Keratinocyte (primary cell): Measurements from ENCODE around the gene USP49. TPM values are rescaled to one million over a fixed set of nuclear protein-coding genes. Genes with fewer than 3 reads are reported as not detected.

ENCODE experiments used
- DNase-seq: peaks from one replicate; pipeline ENCODE4 v3.0.0-alpha.2; 2011; ENCODE audit warnings: low read depth, missing footprints, low spot score
- FAIRE-seq: peaks from 2 replicates; lab custom pipeline; 2011; peaks lifted over from hg19 to GRCh38; lab: Jason Lieb, UNC
- H2AFZ ChIP-seq: 2 replicates; pipeline ENCODE4 v1.6.0; 2012; ENCODE audit warnings: low read length, control low read depth, inconsistent platforms; ENCODE audit not compliant: control insufficient read depth
- H3K27ac ChIP-seq: 2 replicates; pipeline ENCODE4 v1.5.1; 2011; ENCODE audit warnings: low read length; ENCODE audit not compliant: control insufficient read depth, insufficient read depth
- H3K27me3 ChIP-seq: 3 replicates; pipeline ENCODE4 v1.6.0; 2011; ENCODE audit warnings: low read length; ENCODE audit not compliant: control insufficient read depth, insufficient read depth; ENCODE audit errors: extremely low read depth
- H3K36me3 ChIP-seq, 2 experiments: 2 replicates in 1 of 2; 3 replicates in 1 of 2; pipeline ENCODE4 v1.5.1; 2011; ENCODE audit warnings: low read length in 2 of 2, mild to moderate bottlenecking in 1 of 2; ENCODE audit not compliant: control insufficient read depth in 2 of 2, insufficient read depth in 2 of 2; ENCODE audit errors: extremely low read depth in 1 of 2
- H3K4me1 ChIP-seq: 3 replicates; pipeline ENCODE4 v1.5.1; 2011; ENCODE audit warnings: low read length; ENCODE audit not compliant: control insufficient read depth, insufficient read depth; ENCODE audit errors: extremely low read depth
- H3K4me2 ChIP-seq: 3 replicates; pipeline ENCODE4 v1.6.0; 2011; ENCODE audit warnings: low read depth, low read length; ENCODE audit not compliant: control insufficient read depth, insufficient read depth; ENCODE audit errors: extremely low read depth
- H3K4me3 ChIP-seq, 3 experiments: fragments of 200-600 bp in 1 of 3; sonication (generic) in 1 of 3; 2 replicates in 2 of 3; 3 replicates in 1 of 3; pipeline ENCODE4 v1.5.1; 2011 to 2016; ENCODE audit warnings: low read length in 3 of 3, mild to moderate bottlenecking in 3 of 3, control low read depth in 2 of 3, inconsistent platforms in 1 of 3, low read depth in 1 of 3, mixed read lengths in 1 of 3, mixed run types in 1 of 3, moderate library complexity in 1 of 3; ENCODE audit not compliant: control insufficient read depth in 2 of 3, insufficient read depth in 2 of 3; ENCODE audit errors: extremely low read depth in 1 of 3
- H3K79me2 ChIP-seq: 2 replicates; pipeline ENCODE4 v1.6.0; 2012; ENCODE audit warnings: low read length; ENCODE audit not compliant: control insufficient read depth, insufficient read depth
- H3K9ac ChIP-seq: 3 replicates; pipeline ENCODE4 v1.6.0; 2011; ENCODE audit warnings: low read length; ENCODE audit not compliant: control insufficient read depth, insufficient read depth; ENCODE audit errors: extremely low read depth
- H3K9me1 ChIP-seq: 3 replicates; pipeline ENCODE4 v1.6.0; 2011; ENCODE audit warnings: low read length; ENCODE audit not compliant: control insufficient read depth, insufficient read depth; ENCODE audit errors: extremely low read depth
- H3K9me3 ChIP-seq: 2 replicates; pipeline ENCODE4 v1.5.1; 2012; ENCODE audit warnings: low read depth, low read length; ENCODE audit not compliant: control insufficient read depth
- H4K20me1 ChIP-seq: 3 replicates; pipeline ENCODE4 v1.6.0; 2011; ENCODE audit warnings: low read length; ENCODE audit not compliant: control insufficient read depth, insufficient read depth; ENCODE audit errors: extremely low read depth
- EZH2 ChIP-seq: IDR thresholded peaks from one replicate; pipeline ENCODE4 v1.6.1; 2012; ENCODE audit warnings: inconsistent platforms, mild to moderate bottlenecking, low read length, moderate library complexity
- dilution Hi-C: fragments of 300-500 bp; cut with MboI; formaldehyde crosslinking; loops from one replicate; pipeline ENCODE4 v1.7.0; 2020; ENCODE audit warnings: low sequenced_read_pairs; ENCODE audit not compliant: extremely low pct_ligation_motif_present
- polyA plus RNA-seq, 5 experiments: library from polyadenylated mRNA; depleted of rRNA in 3 of 5; stranded (reverse) in 3 of 5; stranded (forward) in 1 of 5; unstranded in 1 of 5; fragments of >200 nt; gene quantifications; 1 replicate in 1 of 5; 2 replicates in 3 of 5; 3 replicates in 1 of 5; pipeline versions ENCODE4 v1.2.1 to v1.2.3, GENCODE V29; 2011 to 2012; ENCODE audit warnings: missing spikeins in 2 of 5, low read depth in 1 of 5, low replicate concordance in 1 of 5
- TF ChIP-seq, protein P1 (sequence below), 3 experiments: IDR thresholded peaks in 1 of 3; conservative IDR thresholded peaks in 1 of 3; optimal IDR thresholded peaks in 1 of 3; 2 replicates in 2 of 3; 3 replicates in 1 of 3; pipeline versions ENCODE3 to v1.5.1; 2011; ENCODE audit warnings: low read length in 3 of 3, mild to moderate bottlenecking in 3 of 3, moderate library complexity in 2 of 3, control low read depth in 1 of 3, inconsistent platforms in 1 of 3; ENCODE audit not compliant: insufficient read depth in 2 of 3; ENCODE audit errors: extremely low read depth in 1 of 3

Gene USP49
- polyA plus RNA-seq, 1 donor (not counting 4 experiments of a cell fraction or from before 2014, with no cell fraction given) = 2.3 TPM

DNA sequence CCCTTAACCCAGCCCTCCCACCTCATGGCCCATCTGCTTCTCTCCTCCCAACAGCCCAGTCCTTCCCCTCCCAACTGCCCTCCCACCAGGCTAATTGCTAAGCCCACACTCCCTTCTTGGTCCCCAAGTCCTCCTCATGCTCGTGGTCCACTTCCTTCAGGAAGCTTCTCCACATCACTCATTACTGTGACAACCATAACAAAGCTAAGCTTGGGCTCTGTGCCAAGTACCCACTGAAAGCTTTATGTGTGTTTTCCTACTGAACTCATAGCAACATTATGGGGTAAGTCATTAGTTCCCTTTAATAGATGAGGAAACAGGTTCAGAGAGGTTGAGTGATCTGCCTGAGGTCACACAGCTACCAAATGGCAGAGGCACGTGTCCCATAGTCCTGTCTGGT is 131.7 kb downstream of the USP49 start:
- Histone ChIP-seq H3K79me2 (no peaks in the 10 kb centered on the region), H3K27me3 (no peaks in the 10 kb centered on the region), H3K4me1 (peaks cover 18% of the 10 kb centered on the region), H2AFZ (no peak overlapping the region), H3K9me1 (no peaks in the 10 kb centered on the region), H3K4me2 (no peak overlapping the region), H3K9ac (no peak overlapping the region), H3K36me3 (no peaks in the 10 kb centered on the region), H4K20me1 (no peaks in the 10 kb centered on the region), H3K4me3 (no peak overlapping the region), H3K9me3 (no peaks in the 10 kb centered on the region), H3K27ac (no peak overlapping the region)
- no peak for TF ChIP-seq EZH2
- TF ChIP-seq, protein P1, sequence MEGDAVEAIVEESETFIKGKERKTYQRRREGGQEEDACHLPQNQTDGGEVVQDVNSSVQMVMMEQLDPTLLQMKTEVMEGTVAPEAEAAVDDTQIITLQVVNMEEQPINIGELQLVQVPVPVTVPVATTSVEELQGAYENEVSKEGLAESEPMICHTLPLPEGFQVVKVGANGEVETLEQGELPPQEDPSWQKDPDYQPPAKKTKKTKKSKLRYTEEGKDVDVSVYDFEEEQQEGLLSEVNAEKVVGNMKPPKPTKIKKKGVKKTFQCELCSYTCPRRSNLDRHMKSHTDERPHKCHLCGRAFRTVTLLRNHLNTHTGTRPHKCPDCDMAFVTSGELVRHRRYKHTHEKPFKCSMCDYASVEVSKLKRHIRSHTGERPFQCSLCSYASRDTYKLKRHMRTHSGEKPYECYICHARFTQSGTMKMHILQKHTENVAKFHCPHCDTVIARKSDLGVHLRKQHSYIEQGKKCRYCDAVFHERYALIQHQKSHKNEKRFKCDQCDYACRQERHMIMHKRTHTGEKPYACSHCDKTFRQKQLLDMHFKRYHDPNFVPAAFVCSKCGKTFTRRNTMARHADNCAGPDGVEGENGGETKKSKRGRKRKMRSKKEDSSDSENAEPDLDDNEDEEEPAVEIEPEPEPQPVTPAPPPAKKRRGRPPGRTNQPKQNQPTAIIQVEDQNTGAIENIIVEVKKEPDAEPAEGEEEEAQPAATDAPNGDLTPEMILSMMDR (optimal IDR thresholded peaks at IDR 0.05 in 1 of 3, IDR thresholded peaks at IDR 0.05 in 1 of 3, conservative IDR thresholded peaks at IDR 0.05 in 1 of 3; ENCODE audit: extremely low read depth in 1 of 3, insufficient read depth in 2 of 3, low read length in 3 of 3) = no peak
- FAIRE-seq (no peak), DNase-seq (no peak)
- dilution Hi-C loops = no loop called here

DNA sequence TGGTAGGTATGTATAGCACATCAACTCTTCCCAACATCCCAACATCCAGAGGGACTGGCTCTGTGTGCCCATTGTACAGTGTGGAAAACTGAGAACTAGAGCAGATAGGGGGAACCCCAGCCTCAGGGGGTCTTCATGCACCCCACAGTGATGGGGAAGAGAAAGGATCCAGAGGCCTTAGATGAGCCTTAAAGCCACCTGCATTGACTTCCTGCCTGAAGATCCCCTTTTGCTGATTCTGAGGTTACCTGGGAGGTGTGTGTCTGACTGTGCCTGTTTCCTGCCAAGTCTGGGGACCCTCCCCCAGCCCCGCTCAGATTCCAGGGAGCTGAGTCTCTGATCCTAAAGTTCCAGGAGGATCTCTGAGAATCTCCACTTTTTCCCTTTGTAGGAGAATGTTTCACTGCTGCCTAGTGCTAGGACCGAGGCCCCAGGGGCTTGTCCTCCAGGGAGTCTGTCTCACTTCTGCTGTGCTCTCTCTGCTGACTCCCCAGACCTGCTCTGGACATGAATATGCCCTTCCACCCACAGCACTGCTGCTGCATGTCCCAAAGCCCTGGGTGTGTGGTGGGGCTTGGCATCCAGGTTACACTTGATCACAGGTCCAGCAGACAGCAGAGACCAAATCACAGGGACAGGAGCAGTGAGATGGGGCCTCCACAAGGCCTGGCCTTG is 135.1 kb downstream of the USP49 start:
- Histone ChIP-seq H3K9me3 (no peaks in the 10 kb centered on the region), H3K79me2 (no peaks in the 10 kb centered on the region)

More for the DNA sequence above, 135.1 kb downstream of the USP49 start:
- H2AFZ ChIP-seq = no peak overlapping the region
- no peak overlapping the region for H3K27ac ChIP-seq
- H3K4me1 ChIP-seq = no peaks in the 10 kb centered on the region
- FAIRE-seq = no peak
- no peak for DNase-seq
- dilution Hi-C loops = no loop called here
- no peak overlapping the region for H3K4me2 ChIP-seq
- no peak overlapping the region for H3K9ac ChIP-seq
- no peaks in the 10 kb centered on the region for H3K9me1 ChIP-seq
- TF ChIP-seq, protein P1 (optimal IDR thresholded peaks at IDR 0.05 in 1 of 3, IDR thresholded peaks at IDR 0.05 in 1 of 3, conservative IDR thresholded peaks at IDR 0.05 in 1 of 3; ENCODE audit: extremely low read depth in 1 of 3, insufficient read depth in 2 of 3, low read length in 3 of 3) = no peak
- TF ChIP-seq EZH2 = no peak
- no peaks in the 10 kb centered on the region for H3K36me3 ChIP-seq
- no peaks in the 10 kb centered on the region for H3K27me3 ChIP-seq
- H3K4me3 ChIP-seq = no peak overlapping the region
- H4K20me1 ChIP-seq = no peaks in the 10 kb centered on the region
